Activated CD4-positive, alpha-beta T cell treated with anti-CD3 and anti-CD28 coated beads, Interleukin-2, amount 50 U/mL, for 4 hours (primary cell): ENCODE data around the gene SLC11A1.

ENCODE experiments used
- DNase-seq, 2 experiments: peaks; one replicate each; pipeline ENCODE4 v3.0.0-alpha.2; 2020

Gene SLC11A1

GRCh38 chr2:218367415-218368149 lies 14.5 kb upstream of the SLC11A1 start:
- DNase-seq, result peak; percentile 44 to 46

- no peak for DNase-seq
Observed at GRCh38 chr2:218368150-218368528, 13.9 kb upstream of the SLC11A1 start.

DNA sequence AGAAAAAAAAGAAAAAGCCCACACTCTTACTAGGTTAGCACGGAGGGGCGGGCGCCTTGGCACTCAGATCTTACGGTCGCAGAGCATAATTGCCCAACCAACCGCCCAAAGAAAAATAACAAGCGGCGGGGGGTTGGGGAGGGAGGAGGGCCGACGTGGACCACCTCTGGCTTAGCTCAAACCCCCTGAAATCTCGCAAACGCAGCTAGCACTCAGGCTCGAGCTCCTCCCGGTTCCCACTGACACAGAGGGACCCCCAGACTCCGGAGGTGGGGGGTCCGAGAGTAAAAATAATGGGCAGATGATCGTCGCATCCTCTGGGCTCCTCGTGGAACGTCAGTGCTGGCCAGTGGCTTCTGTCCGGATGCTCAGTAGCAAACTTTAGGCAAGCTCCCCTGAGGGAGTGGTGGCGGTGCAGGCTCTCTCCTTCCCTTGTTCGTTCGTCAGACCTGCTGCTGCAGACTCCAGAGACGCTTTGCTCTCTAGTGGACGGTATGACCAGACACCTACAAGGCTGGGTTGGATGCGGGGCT lies 13.4 kb upstream of the SLC11A1 start:
- DNase-seq, result no peak

- no peak for DNase-seq
Observed at GRCh38 chr2:218369330-218369729, 12.7 kb upstream of the SLC11A1 start.

- DNase-seq, result no peak
Observed at GRCh38 chr2:218370410-218371063, 11.5 kb upstream of the SLC11A1 start.

GRCh38 chr2:218371983-218372350 lies 10.1 kb upstream of the SLC11A1 start:
- no peak for DNase-seq

DNA sequence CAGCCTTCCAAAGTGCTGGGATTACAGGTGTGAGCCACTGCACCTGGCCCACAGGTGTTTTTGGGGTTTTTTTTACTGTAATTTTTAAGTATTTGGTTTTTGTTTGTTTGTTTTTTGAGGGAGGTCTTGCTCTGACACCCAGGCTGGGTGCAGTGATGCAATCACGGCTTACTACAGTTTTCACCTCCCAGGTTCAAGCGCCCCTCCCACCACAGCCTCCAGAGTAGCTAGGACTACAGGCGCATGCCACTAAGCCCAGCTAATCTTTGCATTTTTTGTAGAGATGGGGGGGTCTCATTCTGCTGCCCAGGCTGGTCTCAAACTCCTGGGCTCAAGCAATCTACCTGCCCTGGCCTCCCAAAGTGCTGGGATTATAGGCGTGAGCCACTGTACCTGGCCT lies 7.3 kb upstream of the SLC11A1 start:
- no peak for DNase-seq

- DNase-seq, result no peak
Observed at GRCh38 chr2:218375212-218375611, 6.9 kb upstream of the SLC11A1 start.

DNA sequence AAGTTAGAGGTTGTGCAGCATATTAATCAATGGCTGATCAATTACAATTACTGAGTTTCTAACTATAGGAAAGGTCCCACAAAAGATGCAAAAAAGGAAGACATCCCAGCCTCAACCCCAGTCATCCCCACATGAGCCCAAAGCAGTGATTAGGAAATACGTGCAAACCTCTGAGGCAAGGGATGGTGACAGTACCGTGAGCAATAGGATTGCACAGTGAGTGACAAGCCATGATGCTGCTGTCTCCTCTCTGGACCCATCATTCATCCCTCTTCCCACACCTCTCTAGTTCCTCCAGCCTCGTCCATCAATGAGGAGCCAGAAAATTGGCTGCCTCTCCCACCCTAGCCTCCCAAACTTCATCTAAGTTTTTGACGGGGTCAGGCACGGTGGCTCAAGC lies 4.0 kb upstream of the SLC11A1 start:
- DNase-seq, result no peak

DNA sequence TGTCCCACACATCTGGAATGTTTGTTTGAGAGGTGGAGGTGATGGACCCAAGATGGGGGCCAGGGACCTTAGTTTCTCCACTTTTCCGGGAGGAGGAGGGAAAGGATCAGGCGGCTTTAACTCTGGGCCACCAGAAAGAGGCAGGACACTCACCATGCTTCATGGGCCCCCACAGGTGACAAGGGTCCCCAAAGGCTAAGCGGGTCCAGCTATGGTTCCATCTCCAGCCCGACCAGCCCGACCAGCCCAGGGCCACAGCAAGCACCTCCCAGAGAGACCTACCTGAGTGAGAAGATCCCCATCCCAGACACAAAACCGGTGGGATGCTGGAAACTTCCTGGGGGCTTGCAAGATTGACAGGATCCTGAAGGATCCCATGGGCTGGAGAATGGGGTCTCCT lies 712 bp downstream of the SLC11A1 start:
- no peak for DNase-seq

DNA sequence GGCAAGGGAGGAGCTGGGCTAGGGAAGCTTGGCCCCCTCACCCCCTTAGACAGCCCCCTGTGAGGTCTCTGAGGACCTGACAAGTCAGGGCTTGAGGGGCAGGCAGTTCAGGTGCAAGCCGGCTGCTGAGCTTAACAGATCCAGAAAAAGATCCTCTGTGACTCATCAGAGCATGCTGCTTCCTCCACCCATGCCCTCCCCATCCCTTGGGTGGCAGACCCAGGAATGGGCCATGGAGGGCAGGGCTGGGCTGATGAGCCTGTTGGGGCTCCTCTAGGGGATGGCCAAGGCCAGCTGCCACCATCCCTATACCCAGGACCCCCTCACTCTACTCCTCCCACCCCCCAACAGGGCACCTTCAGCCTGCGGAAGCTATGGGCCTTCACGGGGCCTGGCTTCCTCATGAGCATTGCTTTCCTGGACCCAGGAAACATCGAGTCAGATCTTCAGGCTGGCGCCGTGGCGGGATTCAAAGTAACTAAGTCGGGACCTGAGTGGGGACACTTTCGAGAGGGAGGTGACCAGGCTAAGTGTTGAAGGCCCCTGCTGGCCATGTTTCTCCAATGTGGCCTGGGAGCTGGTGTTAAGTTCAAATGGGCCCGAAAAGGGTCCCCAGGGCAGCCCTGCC lies 1.9 kb downstream of the SLC11A1 start:
- no peak for DNase-seq

DNA sequence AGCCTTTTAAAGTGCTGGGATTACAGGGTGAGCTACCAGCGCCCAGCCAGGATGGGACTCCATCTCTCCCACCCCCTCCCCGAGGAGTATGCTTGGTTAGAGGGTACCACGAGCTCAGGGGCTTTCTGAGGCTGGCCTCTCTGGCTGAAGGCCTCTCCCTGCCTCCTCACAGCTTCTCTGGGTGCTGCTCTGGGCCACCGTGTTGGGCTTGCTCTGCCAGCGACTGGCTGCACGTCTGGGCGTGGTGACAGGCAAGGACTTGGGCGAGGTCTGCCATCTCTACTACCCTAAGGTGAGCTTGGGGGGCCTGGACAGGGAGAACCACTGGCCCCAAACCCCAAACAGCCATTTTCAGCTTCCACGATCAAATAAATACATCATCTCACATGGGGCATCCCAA lies 2.9 kb downstream of the SLC11A1 start:
- no peak for DNase-seq

- DNase-seq, result no peak
Observed at GRCh38 chr2:218386505-218387368, 4.7 kb downstream of the SLC11A1 start.

DNA sequence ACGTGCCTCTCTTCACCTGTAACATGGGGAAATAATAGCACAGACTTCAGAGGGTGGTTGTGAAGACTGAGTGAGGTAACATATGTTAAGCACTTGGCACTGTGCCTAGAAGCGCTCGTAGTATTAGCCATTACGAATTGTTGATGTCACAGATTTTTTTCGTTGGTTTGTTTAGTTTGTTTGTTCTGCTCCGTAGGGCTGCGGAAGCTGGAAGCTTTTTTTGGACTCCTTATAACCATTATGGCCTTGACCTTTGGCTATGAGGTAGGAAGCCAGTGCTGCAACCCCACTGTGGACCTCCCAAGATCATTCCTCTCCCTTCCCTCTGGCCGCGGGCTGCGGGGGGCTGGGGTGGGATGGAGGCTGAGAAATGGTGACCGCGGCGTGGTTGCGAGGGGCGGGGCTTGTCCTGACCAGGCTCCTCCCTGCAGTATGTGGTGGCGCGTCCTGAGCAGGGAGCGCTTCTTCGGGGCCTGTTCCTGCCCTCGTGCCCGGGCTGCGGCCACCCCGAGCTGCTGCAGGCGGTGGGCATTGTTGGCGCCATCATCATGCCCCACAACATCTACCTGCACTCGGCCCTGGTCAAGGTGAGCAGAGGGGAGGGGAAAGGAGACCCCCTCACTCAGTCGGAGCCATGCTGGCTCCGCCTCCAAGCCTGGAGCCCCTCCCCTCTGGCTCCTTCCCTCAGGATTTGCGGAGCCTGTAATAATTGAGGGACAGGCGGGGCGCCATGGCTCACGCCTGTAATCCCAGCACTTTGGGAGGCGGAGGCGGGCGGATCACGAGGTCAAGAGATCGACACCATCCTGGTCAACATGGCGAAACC lies 5.5 kb downstream of the SLC11A1 start:
- no peak for DNase-seq

DNA sequence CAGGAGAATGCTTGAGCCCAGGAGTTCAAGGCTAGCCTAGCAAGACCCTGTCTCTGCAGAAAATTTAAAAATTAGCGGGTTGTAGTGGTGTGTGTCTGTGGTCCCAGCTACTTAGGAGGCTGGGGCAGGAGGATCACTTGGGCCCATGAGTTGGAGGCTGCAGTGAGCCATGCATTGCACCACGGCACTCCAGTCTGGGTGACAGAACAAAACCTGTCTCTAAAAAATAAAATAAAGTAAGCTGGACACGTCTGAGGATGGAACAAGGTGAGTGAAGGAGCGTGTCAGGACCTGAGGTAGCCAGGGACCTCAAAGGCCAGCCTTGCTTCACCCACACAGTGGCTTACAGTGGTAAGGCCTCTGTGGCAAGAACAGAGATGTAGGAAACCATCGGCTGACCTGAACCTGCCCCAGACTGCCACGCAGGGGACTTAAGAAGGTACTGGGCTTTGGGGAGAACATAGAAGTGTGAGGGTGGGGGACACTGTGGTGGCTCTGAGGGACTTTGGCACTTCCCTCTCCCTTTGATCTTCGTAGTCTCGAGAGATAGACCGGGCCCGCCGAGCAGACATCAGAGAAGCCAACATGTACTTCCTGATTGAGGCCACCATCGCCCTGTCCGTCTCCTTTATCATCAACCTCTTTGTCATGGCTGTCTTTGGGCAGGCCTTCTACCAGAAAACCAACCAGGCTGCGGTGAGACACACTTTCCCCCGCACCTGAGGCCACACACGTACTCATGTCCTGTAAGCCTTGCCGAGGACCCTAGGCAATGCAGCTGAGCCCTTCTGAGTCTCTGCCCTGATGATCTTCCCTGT lies 7.5 kb downstream of the SLC11A1 start:
- no peak for DNase-seq

DNA sequence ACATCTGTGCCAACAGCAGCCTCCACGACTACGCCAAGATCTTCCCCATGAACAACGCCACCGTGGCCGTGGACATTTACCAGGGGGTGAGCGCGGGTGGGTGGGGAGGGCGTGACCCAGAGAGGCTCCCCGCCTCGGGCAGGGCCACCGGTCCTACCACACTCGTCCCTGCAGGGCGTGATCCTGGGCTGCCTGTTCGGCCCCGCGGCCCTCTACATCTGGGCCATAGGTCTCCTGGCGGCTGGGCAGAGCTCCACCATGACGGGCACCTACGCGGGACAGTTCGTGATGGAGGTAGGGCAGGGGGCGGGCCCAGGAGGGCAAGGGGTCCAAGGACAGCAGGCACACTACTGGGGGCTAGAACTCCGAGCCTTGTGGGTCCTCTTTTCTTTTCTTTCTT lies 9.1 kb downstream of the SLC11A1 start:
- DNase-seq, result no peak

- no peak for DNase-seq
Observed at GRCh38 chr2:218392459-218392858, 10.4 kb downstream of the SLC11A1 start.

DNA sequence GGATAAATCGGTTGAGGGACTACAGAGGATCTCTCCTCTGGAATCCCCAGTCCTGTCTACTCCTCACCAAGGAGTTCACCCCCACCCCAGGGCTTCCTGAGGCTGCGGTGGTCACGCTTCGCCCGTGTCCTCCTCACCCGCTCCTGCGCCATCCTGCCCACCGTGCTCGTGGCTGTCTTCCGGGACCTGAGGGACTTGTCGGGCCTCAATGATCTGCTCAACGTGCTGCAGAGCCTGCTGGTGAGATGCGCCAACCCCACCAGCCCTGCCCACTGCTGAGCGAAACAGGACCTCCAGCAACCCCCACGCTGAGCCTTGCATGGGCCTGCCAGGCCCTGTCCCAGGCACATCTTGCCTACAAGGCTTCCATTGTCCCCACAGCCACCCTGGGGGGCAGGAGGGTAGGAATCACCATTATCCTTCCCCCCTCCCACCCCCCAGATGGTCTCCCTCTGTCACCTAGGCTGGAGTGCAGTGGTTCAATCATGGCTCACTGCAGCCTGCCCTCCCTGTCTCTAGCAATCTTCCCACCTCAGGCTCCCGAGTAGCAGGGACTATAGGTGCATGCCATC lies 10.9 kb downstream of the SLC11A1 start:
- DNase-seq, result no peak

- no peak for DNase-seq
Observed at GRCh38 chr2:218393750-218394290, 11.7 kb downstream of the SLC11A1 start.

DNA sequence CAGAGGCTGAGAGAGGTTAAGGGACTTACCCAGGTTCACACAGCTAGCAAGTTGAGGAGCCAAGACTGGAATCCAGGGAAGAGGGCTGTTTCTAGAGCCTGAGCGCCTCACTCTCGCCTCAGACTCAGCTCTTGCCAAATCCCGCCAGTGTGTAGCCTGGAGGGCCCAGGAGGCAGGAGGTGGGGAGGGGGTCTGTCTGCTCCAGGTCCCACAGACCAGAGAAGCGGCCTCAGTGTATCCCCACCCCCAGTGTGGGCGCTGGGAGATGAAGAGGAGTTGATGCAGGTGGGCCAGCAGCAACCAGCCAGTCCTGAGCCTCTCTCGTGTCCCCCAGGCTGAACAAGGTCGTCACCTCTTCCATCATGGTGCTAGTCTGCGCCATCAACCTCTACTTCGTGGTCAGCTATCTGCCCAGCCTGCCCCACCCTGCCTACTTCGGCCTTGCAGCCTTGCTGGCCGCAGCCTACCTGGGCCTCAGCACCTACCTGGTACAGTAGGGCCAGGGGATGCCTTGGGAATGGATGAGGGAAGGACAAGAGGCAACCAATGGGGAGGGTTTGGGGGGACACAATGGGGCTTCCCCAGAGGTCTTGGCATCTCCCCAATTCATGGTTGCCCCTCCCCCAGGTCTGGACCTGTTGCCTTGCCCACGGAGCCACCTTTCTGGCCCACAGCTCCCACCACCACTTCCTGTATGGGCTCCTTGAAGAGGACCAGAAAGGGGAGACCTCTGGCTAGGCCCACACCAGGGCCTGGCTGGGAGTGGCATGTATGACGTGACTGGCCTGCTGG lies 12.4 kb downstream of the SLC11A1 start:
- no peak for DNase-seq
